WTC11 (cell line): ENCODE measurements around the gene DMP1.

ENCODE experiments used
- ETV6 ChIP-seq: sonication (generic); formaldehyde crosslinking; IDR thresholded peaks from 2 replicates; pipeline ENCODE4 v1.8.1; 2022; ENCODE audit warnings: mild to moderate bottlenecking, missing genetic modification reagents
- NFYB ChIP-seq: sonication (generic); formaldehyde crosslinking; conservative IDR thresholded peaks from 2 replicates; pipeline ENCODE4 v1.8.0; 2022; ENCODE audit warnings: low read depth, missing genetic modification reagents
- SMAD4 ChIP-seq: sonication (generic); formaldehyde crosslinking; IDR thresholded peaks from 2 replicates; pipeline ENCODE4 v1.8.0; 2022; ENCODE audit warnings: mild to moderate bottlenecking, missing genetic modification reagents
- ZNF232 ChIP-seq: sonication (generic); formaldehyde crosslinking; IDR thresholded peaks from 2 replicates; pipeline ENCODE4 v1.8.0; 2022; ENCODE audit warnings: mild to moderate bottlenecking, missing genetic modification reagents
- TF ChIP-seq, protein P1 (sequence below): sonication (generic); formaldehyde crosslinking; IDR thresholded peaks from 2 replicates; pipeline ENCODE4 v1.8.0; 2022; ENCODE audit warnings: mild to moderate bottlenecking, missing genetic modification reagents
- TF ChIP-seq, protein P2 (sequence below): sonication (generic); formaldehyde crosslinking; IDR thresholded peaks from 2 replicates; pipeline ENCODE4 v1.8.1; 2023; ENCODE audit warnings: mild to moderate bottlenecking, moderate library complexity, missing genetic modification reagents
- TF ChIP-seq, protein P3 (sequence below): fragments of 200-600 bp; IDR thresholded peaks from 2 replicates; pipeline ENCODE4 v1.8.0; 2022; ENCODE audit warnings: antibody characterized with exemption

GRCh38 chr4:87633243-87633642, 16.8 kb upstream of the DMP1 start:
- no peak for TF ChIP-seq SMAD4 (CRISPR knock-in tag)
- no peak for TF ChIP-seq NFYB (CRISPR knock-in tag)
- TF ChIP-seq, protein P1, sequence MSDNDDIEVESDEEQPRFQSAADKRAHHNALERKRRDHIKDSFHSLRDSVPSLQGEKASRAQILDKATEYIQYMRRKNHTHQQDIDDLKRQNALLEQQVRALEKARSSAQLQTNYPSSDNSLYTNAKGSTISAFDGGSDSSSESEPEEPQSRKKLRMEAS (CRISPR knock-in tag) = no peak
- TF ChIP-seq ETV6 (CRISPR knock-in tag) = no peak
- TF ChIP-seq, protein P2, sequence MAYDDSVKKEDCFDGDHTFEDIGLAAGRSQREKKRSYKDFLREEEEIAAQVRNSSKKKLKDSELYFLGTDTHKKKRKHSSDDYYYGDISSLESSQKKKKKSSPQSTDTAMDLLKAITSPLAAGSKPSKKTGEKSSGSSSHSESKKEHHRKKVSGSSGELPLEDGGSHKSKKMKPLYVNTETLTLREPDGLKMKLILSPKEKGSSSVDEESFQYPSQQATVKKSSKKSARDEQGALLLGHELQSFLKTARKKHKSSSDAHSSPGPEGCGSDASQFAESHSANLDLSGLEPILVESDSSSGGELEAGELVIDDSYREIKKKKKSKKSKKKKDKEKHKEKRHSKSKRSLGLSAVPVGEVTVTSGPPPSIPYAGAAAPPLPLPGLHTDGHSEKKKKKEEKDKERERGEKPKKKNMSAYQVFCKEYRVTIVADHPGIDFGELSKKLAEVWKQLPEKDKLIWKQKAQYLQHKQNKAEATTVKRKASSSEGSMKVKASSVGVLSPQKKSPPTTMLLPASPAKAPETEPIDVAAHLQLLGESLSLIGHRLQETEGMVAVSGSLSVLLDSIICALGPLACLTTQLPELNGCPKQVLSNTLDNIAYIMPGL (CRISPR knock-in tag) = no peak
- TF ChIP-seq, protein P3, sequence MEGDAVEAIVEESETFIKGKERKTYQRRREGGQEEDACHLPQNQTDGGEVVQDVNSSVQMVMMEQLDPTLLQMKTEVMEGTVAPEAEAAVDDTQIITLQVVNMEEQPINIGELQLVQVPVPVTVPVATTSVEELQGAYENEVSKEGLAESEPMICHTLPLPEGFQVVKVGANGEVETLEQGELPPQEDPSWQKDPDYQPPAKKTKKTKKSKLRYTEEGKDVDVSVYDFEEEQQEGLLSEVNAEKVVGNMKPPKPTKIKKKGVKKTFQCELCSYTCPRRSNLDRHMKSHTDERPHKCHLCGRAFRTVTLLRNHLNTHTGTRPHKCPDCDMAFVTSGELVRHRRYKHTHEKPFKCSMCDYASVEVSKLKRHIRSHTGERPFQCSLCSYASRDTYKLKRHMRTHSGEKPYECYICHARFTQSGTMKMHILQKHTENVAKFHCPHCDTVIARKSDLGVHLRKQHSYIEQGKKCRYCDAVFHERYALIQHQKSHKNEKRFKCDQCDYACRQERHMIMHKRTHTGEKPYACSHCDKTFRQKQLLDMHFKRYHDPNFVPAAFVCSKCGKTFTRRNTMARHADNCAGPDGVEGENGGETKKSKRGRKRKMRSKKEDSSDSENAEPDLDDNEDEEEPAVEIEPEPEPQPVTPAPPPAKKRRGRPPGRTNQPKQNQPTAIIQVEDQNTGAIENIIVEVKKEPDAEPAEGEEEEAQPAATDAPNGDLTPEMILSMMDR = no peak
- TF ChIP-seq ZNF232 (CRISPR knock-in tag) = no peak
